ENCODE results near the gene ATXN10. TPM values are rescaled to one million over a fixed set of nuclear protein-coding genes. Genes with fewer than 3 reads are reported as not detected.

Gene ATXN10
- total RNA-seq, 1 experiment from 2014 or later: 135 TPM

DNA sequence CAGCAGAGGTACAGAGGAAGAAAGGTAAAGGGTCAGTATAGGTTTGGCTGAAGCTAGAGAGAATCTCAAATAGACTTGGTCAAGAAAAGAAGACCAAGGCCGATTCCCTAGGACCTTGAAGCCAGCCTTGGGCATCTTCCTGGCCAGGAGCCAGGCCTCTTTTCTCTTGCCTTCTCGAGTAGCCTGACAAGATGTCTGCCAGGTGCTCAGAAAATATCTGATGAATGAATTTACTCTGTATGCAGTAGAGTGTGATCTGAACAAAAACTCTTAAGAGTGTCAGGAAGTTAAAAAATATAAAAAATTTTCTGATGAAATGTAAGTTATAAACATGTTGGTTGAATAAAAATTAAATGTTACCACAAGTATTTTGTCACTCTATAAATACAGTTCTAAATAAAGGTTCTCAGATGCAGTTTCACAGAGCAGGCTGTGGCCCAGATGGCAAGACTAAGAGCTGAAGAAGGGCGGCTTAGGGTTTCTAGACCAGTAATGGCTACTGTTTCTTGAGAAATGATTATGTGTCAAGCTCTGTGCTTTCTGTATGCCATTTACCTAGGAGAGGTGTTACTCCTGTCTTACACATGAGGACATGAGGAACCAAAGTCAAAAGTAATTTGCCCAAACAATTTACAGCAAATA, 98.1 kb downstream of the ATXN10 start:
- CTCF ChIA-PET: no interaction called here
- POLR2A ChIA-PET: no interaction called here
- DNase-seq (ENCODE audit: low read depth, low spot score) (no peak), ATAC-seq (no peak)
- Histone ChIP-seq H3K9me2 (ENCODE audit: insufficient read depth) (no peaks in the 10 kb centered on the region), H3K9ac (ENCODE audit: low read length) (no peak overlapping the region), H3K27ac (ENCODE audit: low read depth, low read length) (no peak overlapping the region), H3K4me3 (replicated peaks in 1 of 2; ENCODE audit: low read depth in 1 of 2, low read length in 2 of 2) (no peak overlapping the region), H3K9me3 (ENCODE audit: control insufficient read depth in 1 of 2, insufficient read depth in 1 of 2, low read depth in 1 of 2, low read length in 2 of 2) (no peaks in the 10 kb centered on the region), H4K20me1 (ENCODE audit: insufficient read depth) (no peaks in the 10 kb centered on the region), H3K4me1 (ENCODE audit: control insufficient read depth in 1 of 2, insufficient read depth in 2 of 2, low read length in 2 of 2) (no peaks in the 10 kb centered on the region), H3K4me2 (ENCODE audit: low read length) (no peak overlapping the region), H3K27me3 (ENCODE audit: insufficient read depth, low read length) (no peaks in the 10 kb centered on the region), H3K79me2 (ENCODE audit: insufficient read depth, low read length) (no peaks in the 10 kb centered on the region; the same call in 1 of the 2 replicates), H2AFZ (ENCODE audit: low read depth, low read length, poor library complexity, severe bottlenecking) (no peak overlapping the region), H3K36me3 (ENCODE audit: control insufficient read depth in 1 of 2, insufficient read depth in 2 of 2, low read length in 2 of 2) (peaks cover 0 to 3% of the 10 kb centered on the region in 2 experiments; a peak in 1 of 4 replicates)
- BruUV-seq (replicated peaks): no TSS peak
- TF ChIP-seq ELF1 (IDR thresholded peaks at IDR 0.05; ENCODE audit: borderline replicate concordance, low read depth) (no peak), TCF7L2 (IDR thresholded peaks at IDR 0.05; ENCODE audit: borderline replicate concordance, extremely low read depth, insufficient read depth, insufficient read length) (no peak), SIN3A (IDR thresholded peaks at IDR 0.05; ENCODE audit: low read depth) (no peak), EZH2 (IDR thresholded peaks at IDR 0.05) (no peak), EZH2phosphoT487 (IDR thresholded peaks at IDR 0.05; ENCODE audit: borderline replicate concordance) (no peak), YY1 (IDR thresholded peaks at IDR 0.05; ENCODE audit: extremely low read depth, insufficient replicate concordance, low read depth, low read length) (no peak), ATF3 (IDR thresholded peaks at IDR 0.05) (no peak), SRF (IDR thresholded peaks at IDR 0.05; ENCODE audit: low read depth) (no peak), ZFX (IDR thresholded peaks at IDR 0.05) (no peak), POLR2A (IDR thresholded peaks at IDR 0.05; ENCODE audit: borderline replicate concordance, extremely low read depth, insufficient read depth, insufficient read length) (no peak), JUND (IDR thresholded peaks at IDR 0.05) (no peak), EGR1 (IDR thresholded peaks at IDR 0.05; ENCODE audit: low read depth) (no peak), CBX3 (IDR thresholded peaks at IDR 0.05; ENCODE audit: low read depth) (no peak)
- TF ChIP-seq, protein P1, sequence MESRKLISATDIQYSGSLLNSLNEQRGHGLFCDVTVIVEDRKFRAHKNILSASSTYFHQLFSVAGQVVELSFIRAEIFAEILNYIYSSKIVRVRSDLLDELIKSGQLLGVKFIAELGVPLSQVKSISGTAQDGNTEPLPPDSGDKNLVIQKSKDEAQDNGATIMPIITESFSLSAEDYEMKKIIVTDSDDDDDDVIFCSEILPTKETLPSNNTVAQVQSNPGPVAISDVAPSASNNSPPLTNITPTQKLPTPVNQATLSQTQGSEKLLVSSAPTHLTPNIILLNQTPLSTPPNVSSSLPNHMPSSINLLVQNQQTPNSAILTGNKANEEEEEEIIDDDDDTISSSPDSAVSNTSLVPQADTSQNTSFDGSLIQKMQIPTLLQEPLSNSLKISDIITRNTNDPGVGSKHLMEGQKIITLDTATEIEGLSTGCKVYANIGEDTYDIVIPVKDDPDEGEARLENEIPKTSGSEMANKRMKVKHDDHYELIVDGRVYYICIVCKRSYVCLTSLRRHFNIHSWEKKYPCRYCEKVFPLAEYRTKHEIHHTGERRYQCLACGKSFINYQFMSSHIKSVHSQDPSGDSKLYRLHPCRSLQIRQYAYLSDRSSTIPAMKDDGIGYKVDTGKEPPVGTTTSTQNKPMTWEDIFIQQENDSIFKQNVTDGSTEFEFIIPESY (IDR thresholded peaks at IDR 0.05; ENCODE audit: extremely low read depth, insufficient replicate concordance, low read length): no peak
- intact Hi-C loops (cut with micrococcal nuclease): no loop called here
- RAD21 ChIA-PET (ENCODE audit: low non-redundant PET in 1 of 2, low total read pairs in 2 of 2, uncharacterized antibody in 2 of 2, unreplicated experiment in 2 of 2): no interaction called here
